H1 (cell line): ENCODE measurements around the gene LRFN3. TPM values are rescaled to one million over a fixed set of nuclear protein-coding genes. Genes with fewer than 3 reads are reported as not detected.

ENCODE experiments used
- CTCF ChIA-PET: fragments of 300-600 bp; sonication (Branson Sonifier 250); formaldehyde crosslinking; loops from one replicate; lab custom pipeline; 2021; ENCODE audit not compliant: partially characterized antibody; lab: Charles Lee
- POLR2A ChIA-PET: fragments of 300-600 bp; sonication (Branson Sonifier 250); formaldehyde crosslinking; loops from one replicate; lab custom pipeline; 2021; ENCODE audit warnings: inconsistent platforms; ENCODE audit not compliant: partially characterized antibody; lab: Charles Lee
- DNase-seq, 2 experiments: peaks; one replicate each; pipeline versions ENCODE4 v3.0.0 to v3.0.0-alpha.2; 2010 to 2022; ENCODE audit warnings: low spot score in 2 of 2, low read depth in 1 of 2, mixed read lengths in 1 of 2
- FAIRE-seq: peaks from 2 replicates; lab custom pipeline; 2011; peaks lifted over from hg19 to GRCh38; lab: Jason Lieb, UNC
- H2AFZ ChIP-seq: 2 replicates; pipeline ENCODE4 v1.8.1; 2012; ENCODE audit warnings: low read length, inconsistent platforms
- H2AK5ac ChIP-seq: 2 replicates; pipeline ENCODE4 v1.6.1; 2013; ENCODE audit warnings: low read depth, low read length
- H2BK120ac ChIP-seq: replicated peaks from 2 replicates; pipeline ENCODE3; 2013; ENCODE audit warnings: low read depth, low read length, inconsistent platforms
- H2BK12ac ChIP-seq: 2 replicates; pipeline ENCODE4 v1.6.1; 2013; ENCODE audit warnings: low read depth, low read length
- H2BK15ac ChIP-seq: 2 replicates; pipeline ENCODE4 v1.6.1; 2013; ENCODE audit warnings: low read length
- H2BK20ac ChIP-seq: 2 replicates; pipeline ENCODE4 v1.6.1; 2013; ENCODE audit warnings: low read length
- H2BK5ac ChIP-seq: 2 replicates; pipeline ENCODE4 v1.6.1; 2013; ENCODE audit warnings: low read depth, low read length
- H3K14ac ChIP-seq: 2 replicates; pipeline ENCODE4 v1.6.1; 2013; ENCODE audit warnings: inconsistent platforms; ENCODE audit not compliant: insufficient read length
- H3K18ac ChIP-seq: 2 replicates; pipeline ENCODE4 v1.6.1; 2013; ENCODE audit warnings: low read length; ENCODE audit errors: extremely low read depth
- H3K23ac ChIP-seq: 2 replicates; pipeline ENCODE4 v1.6.1; 2013; ENCODE audit warnings: inconsistent platforms; ENCODE audit not compliant: insufficient read length
- H3K23me2 ChIP-seq: 2 replicates; pipeline ENCODE4 v1.6.1; 2013; ENCODE audit warnings: low read depth, low read length
- H3K27ac ChIP-seq: 2 replicates; pipeline ENCODE4 v1.6.1; 2011; ENCODE audit warnings: low read depth, low read length, inconsistent platforms
- H3K27me3 ChIP-seq, 4 experiments: replicated peaks in 1 of 4; 1 replicate in 1 of 4; 2 replicates in 3 of 4; pipeline versions ENCODE4 v1.6.1 to v1.8.1; 2011 to 2013; ENCODE audit warnings: low read length in 3 of 4, mild to moderate bottlenecking in 3 of 4, inconsistent platforms in 2 of 4, mixed read lengths in 2 of 4, moderate library complexity in 1 of 4; ENCODE audit not compliant: control insufficient read depth in 3 of 4, insufficient read depth in 3 of 4; ENCODE audit errors: extremely low read depth in 1 of 4
- H3K36me3 ChIP-seq, 4 experiments: 2 replicates each; pipeline versions ENCODE4 v1.6.1 to v1.8.1; 2011 to 2013; ENCODE audit warnings: mild to moderate bottlenecking in 4 of 4, low read length in 3 of 4, moderate library complexity in 2 of 4, control low read depth in 1 of 4, inconsistent platforms in 1 of 4; ENCODE audit not compliant: insufficient read depth in 4 of 4, control insufficient read depth in 2 of 4
- H3K4ac ChIP-seq: replicated peaks from 2 replicates; pipeline ENCODE3; 2013; ENCODE audit warnings: low read length, low read depth, mixed read lengths, inconsistent platforms; ENCODE audit not compliant: insufficient read length
- H3K4me1 ChIP-seq, 4 experiments: replicated peaks in 1 of 4; 1 replicate in 1 of 4; 2 replicates in 3 of 4; pipeline versions ENCODE4 v1.6.1 to v1.8.1; 2011 to 2013; ENCODE audit warnings: low read length in 3 of 4, inconsistent platforms in 2 of 4, mixed read lengths in 1 of 4; ENCODE audit not compliant: insufficient read depth in 4 of 4, control insufficient read depth in 3 of 4
- H3K4me2 ChIP-seq, 2 experiments: 2 replicates each; pipeline versions ENCODE4 v1.6.1 to v1.8.1; 2011 to 2013; ENCODE audit warnings: low read depth in 2 of 2, low read length in 2 of 2, control low read depth in 1 of 2, inconsistent platforms in 1 of 2, mild to moderate bottlenecking in 1 of 2; ENCODE audit not compliant: insufficient read depth in 1 of 2
- H3K4me3 ChIP-seq, 4 experiments: fragments of 200-600, 300-600 bp in 1 of 4; sonication (generic), shearing (Covaris generic), sonication (Bioruptor Twin) in 1 of 4; 2 replicates each; pipeline versions ENCODE4 v1.5.1 to v1.8.1; 2011 to 2016; ENCODE audit warnings: low read length in 4 of 4, low read depth in 3 of 4, control low read depth in 2 of 4, inconsistent platforms in 2 of 4, mild to moderate bottlenecking in 2 of 4, mixed read lengths in 1 of 4, moderate library complexity in 1 of 4; ENCODE audit not compliant: insufficient read depth in 2 of 4; ENCODE audit errors: extremely low read depth in 1 of 4
- H3K56ac ChIP-seq: replicated peaks from 2 replicates; pipeline ENCODE3; 2013; ENCODE audit warnings: low read depth, mild to moderate bottlenecking, mixed read lengths, low read length, inconsistent platforms; ENCODE audit not compliant: insufficient read length
- H3K79me1 ChIP-seq: 2 replicates; pipeline ENCODE4 v1.6.1; 2013; ENCODE audit warnings: low read depth, low read length, control low read depth
- H3K79me2 ChIP-seq, 2 experiments: 2 replicates each; pipeline versions ENCODE4 v1.6.1 to v1.8.1; 2012 to 2013; ENCODE audit warnings: low read length in 2 of 2, mild to moderate bottlenecking in 2 of 2, inconsistent platforms in 1 of 2; ENCODE audit not compliant: insufficient read depth in 2 of 2, control insufficient read depth in 1 of 2
- H3K9ac ChIP-seq, 4 experiments: replicated peaks in 1 of 4; 1 replicate in 1 of 4; 2 replicates in 3 of 4; pipeline versions ENCODE4 v1.6.1 to v1.8.1; 2011 to 2013; ENCODE audit warnings: low read depth in 3 of 4, low read length in 3 of 4, control low read depth in 2 of 4, mild to moderate bottlenecking in 2 of 4, moderate library complexity in 2 of 4, inconsistent platforms in 1 of 4; ENCODE audit errors: extremely low read depth in 1 of 4
- H3K9me3 ChIP-seq, 2 experiments: 2 replicates each; pipeline versions ENCODE4 v1.6.1 to v1.8.1; 2012 to 2013; ENCODE audit warnings: mild to moderate bottlenecking in 2 of 2, moderate library complexity in 2 of 2, control low read depth in 1 of 2, inconsistent platforms in 1 of 2, low read depth in 1 of 2, low read length in 1 of 2, mixed read lengths in 1 of 2; ENCODE audit not compliant: insufficient read depth in 2 of 2
- H4K20me1 ChIP-seq, 2 experiments: replicated peaks in 1 of 2; 2 replicates each; pipeline versions ENCODE3 to v1.8.1; 2011 to 2013; ENCODE audit warnings: inconsistent platforms in 2 of 2, low read length in 2 of 2, mild to moderate bottlenecking in 1 of 2; ENCODE audit not compliant: insufficient read depth in 2 of 2, control insufficient read depth in 1 of 2
- H4K5ac ChIP-seq: 2 replicates; pipeline ENCODE4 v1.6.1; 2013; ENCODE audit warnings: low read length, low read depth, mixed read lengths, inconsistent platforms; ENCODE audit not compliant: insufficient read length
- H4K8ac ChIP-seq: 2 replicates; pipeline ENCODE4 v1.8.0; 2013; ENCODE audit warnings: mild to moderate bottlenecking, moderate library complexity, low read length, inconsistent platforms; ENCODE audit not compliant: insufficient read depth; ENCODE audit errors: extremely low read depth
- H4K91ac ChIP-seq: replicated peaks from 2 replicates; pipeline ENCODE3; 2013; ENCODE audit warnings: low read length, mixed read lengths, inconsistent platforms; ENCODE audit not compliant: insufficient read length
- ATF2 ChIP-seq: IDR thresholded peaks from 2 replicates; pipeline ENCODE4 v1.6.1; 2012; ENCODE audit warnings: low read length, inconsistent platforms
- BRCA1 ChIP-seq: IDR thresholded peaks from 2 replicates; pipeline ENCODE4 v1.6.1; 2012; ENCODE audit warnings: low read depth, low read length, improper control_type of control experiment
- CBX5 ChIP-seq: fragments of 300-800, 300-1000 bp; sonication (generic); IDR thresholded peaks from 2 replicates; pipeline ENCODE4 v1.7.1; 2016; ENCODE audit warnings: antibody characterized with exemption, low read length, low read depth
- CEBPB ChIP-seq: IDR thresholded peaks from 2 replicates; pipeline ENCODE4 v1.6.1; 2012; ENCODE audit warnings: low read depth, low read length
- JUN ChIP-seq: IDR thresholded peaks from 2 replicates; pipeline ENCODE4 v1.6.1; 2011; ENCODE audit warnings: low read depth, mild to moderate bottlenecking, improper control_type of control experiment, low read length
- KDM5A ChIP-seq: fragments of 200-600 bp; IDR thresholded peaks from 2 replicates; pipeline ENCODE4 v1.7.1; 2012; ENCODE audit warnings: mild to moderate bottlenecking, low read length, inconsistent platforms, mixed read lengths
- POLR2A ChIP-seq, 2 experiments: IDR thresholded peaks; 1 replicate in 1 of 2; 2 replicates in 1 of 2; pipeline ENCODE4 v1.6.1; 2011; ENCODE audit warnings: low read depth in 2 of 2, low read length in 2 of 2, mild to moderate bottlenecking in 2 of 2; ENCODE audit errors: control extremely low read depth in 1 of 2
- POLR2AphosphoS5 ChIP-seq: IDR thresholded peaks from 2 replicates; pipeline ENCODE4 v1.6.1; 2011; ENCODE audit warnings: low read depth, low read length
- WGBS, 2 experiments: shearing (Covaris generic) in 1 of 2; methylation state at CpG; one replicate each; pipeline versions ENCODE4 v1.1.6 to v1.1.7; 2013 to 2015; ENCODE audit warnings: low lambda C conversion rate in 2 of 2, mixed read lengths in 2 of 2, inconsistent platforms in 1 of 2, low coverage in 1 of 2, missing lambda C conversion rate in 1 of 2; ENCODE audit not compliant: insufficient replicate concordance in 2 of 2, insufficient coverage in 1 of 2, insufficient read length in 1 of 2; ENCODE audit errors: extremely low coverage in 1 of 2, missing lambda C conversion rate in 1 of 2; 5-methylcytosine and 5-hydroxymethylcytosine counted together
- polyA plus RNA-seq, 7 experiments: library from polyadenylated mRNA; depleted of rRNA in 3 of 7; stranded (reverse) in 5 of 7; unstranded in 2 of 7; fragments of >200 nt in 5 of 7; fragments of 200-250 nt in 2 of 7; gene quantifications; 1 replicate in 5 of 7; 2 replicates in 1 of 7; 4 replicates in 1 of 7; pipeline versions ENCODE4 v1.2.1 to v1.2.3, GENCODE V29; 2011 to 2013; ENCODE audit warnings: missing spikeins in 2 of 7, mixed read lengths in 2 of 7
- total RNA-seq: library from RNA; stranded (reverse); fragmentation: NEBNext Ultra II Directional; extraction: Animal tissue kit (Norgen Biotek cat#: 25700); gene quantifications from 2 replicates; pipeline ENCODE4 v1.2.1, GENCODE V29; 2021
- TF ChIP-seq, protein P1 (sequence below): IDR thresholded peaks from 2 replicates; pipeline ENCODE4 v1.6.1; 2011; ENCODE audit warnings: low read depth, mild to moderate bottlenecking, low read length; ENCODE audit not compliant: insufficient read depth

Gene LRFN3
- total and polyA plus RNA-seq, 2 of the 8 experiments (the other 6 are each of a cell fraction or from before 2014, with no cell fraction given): 4.6 to 16.8 TPM

DNA sequence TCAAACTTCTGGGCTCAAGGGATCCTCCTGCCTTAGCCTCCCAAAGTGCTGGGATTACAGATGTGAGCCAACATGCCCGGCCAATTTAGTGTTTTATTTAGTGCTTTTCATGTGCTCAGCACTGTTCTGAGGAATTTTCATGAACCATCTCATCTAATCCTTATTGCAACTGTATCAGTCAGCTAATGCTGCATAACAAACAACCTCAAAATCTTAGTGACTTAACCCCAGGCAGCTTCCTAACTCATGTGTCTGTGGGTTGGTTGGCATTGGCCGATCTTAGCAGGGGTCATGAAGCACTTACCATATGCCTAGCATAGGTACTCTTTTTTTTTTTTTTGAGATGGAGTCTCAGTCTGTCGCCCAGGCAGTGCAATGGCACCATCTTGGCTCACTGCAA, 52.6 kb downstream of the LRFN3 start:
- H3K4me3 ChIP-seq: no peak overlapping the region
- H3K14ac ChIP-seq: no peak overlapping the region
- peaks cover 4% of the 10 kb centered on the region; the same call in 1 of the 2 replicates for H3K23me2 ChIP-seq
- FAIRE-seq: no peak
- H2BK12ac ChIP-seq: no peak overlapping the region
- no peak overlapping the region for H3K18ac ChIP-seq
- 59% methylated on average over 3 of the region's 3 CpGs; no CpG with 5 or more reads in 1 of the 2 experiments for WGBS, 2 experiments
- H4K20me1 ChIP-seq: no peaks in the 10 kb centered on the region
- H3K27me3 ChIP-seq: peaks cover 0 to 13% (median 10%) of the 10 kb centered on the region in 4 experiments; a peak in 5 of 7 replicates
- no peak overlapping the region for H4K8ac ChIP-seq
- no peak overlapping the region for H3K23ac ChIP-seq
- H3K79me1 ChIP-seq: no peaks in the 10 kb centered on the region
- H3K36me3 ChIP-seq: no peaks in the 10 kb centered on the region
- H3K4ac ChIP-seq: no peak overlapping the region
- H3K27ac ChIP-seq: no peak overlapping the region
- CTCF ChIA-PET: interaction anchor here (3.0 kb wide), 1 partner anchor 12 kb away, joined by 15 read pairs; no protein-coding TSS in a partner anchor
- no peak overlapping the region for H4K91ac ChIP-seq
- TF ChIP-seq CEBPB: no peak
- TF ChIP-seq, protein P1, sequence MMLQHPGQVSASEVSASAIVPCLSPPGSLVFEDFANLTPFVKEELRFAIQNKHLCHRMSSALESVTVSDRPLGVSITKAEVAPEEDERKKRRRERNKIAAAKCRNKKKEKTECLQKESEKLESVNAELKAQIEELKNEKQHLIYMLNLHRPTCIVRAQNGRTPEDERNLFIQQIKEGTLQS: no peak
- TF ChIP-seq KDM5A: no peak
- no peak for TF ChIP-seq POLR2A (IDR thresholded peaks at IDR 0.05; ENCODE audit: control extremely low read depth in 1 of 2, low read depth in 2 of 2, low read length in 2 of 2)
- TF ChIP-seq CBX5: no peak
- no peak for TF ChIP-seq ATF2
- no peak for TF ChIP-seq JUN
- no peak for TF ChIP-seq POLR2AphosphoS5
- no peak for TF ChIP-seq BRCA1
- H4K5ac ChIP-seq: no peak overlapping the region
- no peak overlapping the region for H2BK5ac ChIP-seq
- no peak overlapping the region for H2AFZ ChIP-seq
- no peak overlapping the region for H2AK5ac ChIP-seq
- H3K4me2 ChIP-seq: no peak overlapping the region
- no peak overlapping the region for H2BK120ac ChIP-seq
- H3K4me1 ChIP-seq: 0 out of 7 replicates have a peak, but pooled peaks cover 0 to 4% (median 0%) of the 10 kb centered on the region in 4 experiments
- no peak overlapping the region for H2BK15ac ChIP-seq
- no peak for DNase-seq
- H3K9ac ChIP-seq: no peak overlapping the region
- no peaks in the 10 kb centered on the region for H3K79me2 ChIP-seq
- no peak overlapping the region for H3K56ac ChIP-seq
- no peaks in the 10 kb centered on the region; a peak in 1 of 4 replicates for H3K9me3 ChIP-seq
- no peak overlapping the region for H2BK20ac ChIP-seq
- POLR2A ChIA-PET: interaction anchor here (0.8 to 1.1 kb wide), 2 partner anchors 9 to 45 kb away, joined by 3 to 5 read pairs; no protein-coding TSS in a partner anchor
